GOT3 (cell line): ENCODE results near the gene DRG2.

Experiments used
- DNase-seq: peaks from one replicate; lab custom pipeline; 2025; ENCODE audit warnings: mixed read lengths; lab: John Stamatoyannopoulos, UW

The DRG2 gene

DNA sequence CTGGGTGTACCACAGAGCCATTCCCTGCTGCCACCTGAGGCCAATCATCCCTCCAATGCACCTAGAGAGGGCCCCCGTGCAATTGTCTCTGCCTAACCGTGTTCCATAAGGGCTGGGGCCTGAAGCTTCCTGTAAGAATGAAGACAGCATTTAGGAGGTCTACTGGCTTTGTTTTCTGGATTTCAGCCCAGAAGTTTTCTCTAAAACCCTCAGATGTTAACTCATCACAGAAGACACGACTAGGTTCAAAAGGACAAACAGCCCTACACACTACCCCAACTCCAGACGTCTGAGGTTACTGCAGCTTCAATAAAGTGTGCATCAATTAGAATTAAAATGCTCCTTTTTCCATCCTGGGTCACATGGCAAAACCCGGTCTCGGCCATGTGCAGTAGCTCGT is 10.8 kb upstream of the DRG2 start:
- DNase-seq, result no peak

DNA sequence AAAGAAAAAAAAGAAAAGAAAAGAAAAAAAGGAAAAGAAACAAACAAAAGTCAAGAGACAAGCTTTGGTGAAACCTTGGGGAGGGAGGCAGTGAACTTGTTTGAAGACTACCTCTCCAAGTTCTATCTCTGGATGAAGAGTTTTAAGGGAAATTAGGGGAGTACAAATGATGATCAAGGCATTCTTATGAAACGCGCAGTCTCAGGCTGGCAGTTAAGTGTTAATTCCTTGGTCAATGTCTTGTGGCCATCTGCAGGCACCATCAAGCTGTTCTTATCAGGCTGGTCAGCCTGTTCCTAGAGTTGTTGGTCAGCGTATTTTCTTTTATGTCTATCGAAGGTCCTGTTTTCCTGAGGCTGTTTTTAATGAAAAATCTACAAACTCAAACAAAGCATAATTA is 8.2 kb upstream of the DRG2 start:
- DNase-seq, result no peak

DNA sequence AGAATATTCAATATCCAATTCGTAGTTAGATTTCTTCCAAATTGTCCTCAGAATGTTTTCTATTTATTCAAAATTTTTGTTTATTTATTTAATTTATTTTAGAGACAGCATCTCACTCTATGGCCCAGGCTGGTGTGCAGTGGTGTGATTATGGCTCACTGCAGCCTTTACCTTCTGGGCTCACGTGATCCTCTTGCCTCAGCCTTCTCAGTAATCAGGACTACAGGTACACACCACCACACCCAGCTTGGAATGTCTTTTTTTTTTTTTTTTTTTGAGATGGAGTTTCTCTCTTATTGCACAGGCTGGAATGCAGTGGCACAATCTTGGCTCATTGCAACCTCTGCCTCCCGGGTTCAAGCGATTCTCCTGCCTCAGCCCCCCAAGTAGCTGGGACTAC is 3.5 kb upstream of the DRG2 start:
- no peak for DNase-seq

DNA sequence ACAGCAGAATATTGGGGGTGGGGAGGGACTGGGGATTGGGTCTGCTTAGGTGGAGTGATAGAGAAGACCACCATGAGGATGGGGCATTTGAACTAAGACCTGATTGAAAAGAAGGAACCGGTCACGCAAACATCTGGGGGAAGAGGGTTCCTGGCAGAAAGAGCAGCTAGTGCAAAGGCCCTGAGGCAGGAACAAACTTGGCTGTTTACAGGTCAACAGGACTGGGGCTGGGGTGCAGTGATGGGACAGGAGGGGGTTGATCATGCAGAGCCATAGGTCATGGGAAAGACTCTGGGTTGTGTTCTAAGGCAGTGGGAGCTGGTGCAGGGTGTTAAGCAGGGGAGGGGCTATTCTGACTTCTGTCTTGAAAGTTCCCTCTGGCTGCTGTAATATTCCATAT is 1.9 kb downstream of the DRG2 start:
- DNase-seq, result no peak

DNA sequence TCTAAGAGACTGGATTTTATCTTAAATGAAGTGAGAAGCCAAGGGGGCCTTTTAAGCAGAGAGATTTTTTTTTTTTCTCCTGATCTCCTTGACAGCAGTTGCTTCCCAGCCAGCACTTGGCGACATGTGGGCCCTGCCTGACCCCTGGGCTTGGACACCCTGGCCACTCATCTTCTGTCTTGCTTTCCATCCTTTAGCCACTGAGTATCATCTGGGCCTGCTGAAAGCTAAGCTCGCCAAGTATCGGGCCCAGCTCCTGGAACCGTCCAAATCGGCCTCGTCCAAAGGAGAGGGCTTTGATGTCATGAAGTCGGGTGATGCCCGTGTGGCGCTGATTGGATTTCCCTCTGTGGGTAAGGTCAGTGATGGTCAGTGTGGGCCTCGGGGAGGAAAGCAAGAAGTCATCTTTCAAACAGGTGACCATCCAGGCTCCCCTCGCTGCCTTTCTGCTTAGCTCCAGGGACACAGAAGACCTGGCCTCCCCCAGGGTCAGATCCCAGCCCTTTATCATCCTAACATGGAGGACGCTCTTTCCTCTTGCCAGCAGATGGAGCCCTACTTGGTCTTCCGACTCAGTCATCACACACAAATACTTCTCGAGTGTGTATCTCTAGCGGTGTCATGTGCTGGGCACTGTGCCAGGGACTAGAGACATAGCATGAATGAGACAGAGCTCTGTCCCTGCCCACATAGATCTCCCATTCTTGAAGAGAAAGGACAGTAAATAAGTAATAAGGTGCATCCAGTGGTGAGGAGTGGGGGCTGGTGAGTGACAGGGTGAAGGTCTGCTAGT is 6.1 kb downstream of the DRG2 start:
- DNase-seq, result no peak

DNA sequence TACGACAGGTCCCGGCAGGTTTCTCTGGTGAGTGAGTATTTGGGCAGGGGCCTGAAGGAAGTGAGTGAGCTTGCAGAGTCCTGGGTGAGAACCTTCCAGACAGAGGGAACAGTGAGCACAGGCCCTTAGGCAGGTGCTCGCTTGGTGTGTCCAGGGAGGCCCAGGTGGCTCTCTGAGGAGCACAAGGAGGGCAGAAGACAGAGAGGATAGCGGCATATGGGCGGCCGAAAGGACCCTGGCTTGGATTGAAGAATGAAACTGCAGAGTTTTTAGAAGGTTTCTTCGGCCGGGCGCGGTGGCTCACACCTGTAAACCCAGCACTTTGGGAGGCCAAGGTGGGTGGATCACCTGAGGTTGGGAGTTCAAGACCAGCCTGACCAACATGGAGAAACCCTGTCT is 6.7 kb downstream of the DRG2 start:
- DNase-seq, result no peak

DNA sequence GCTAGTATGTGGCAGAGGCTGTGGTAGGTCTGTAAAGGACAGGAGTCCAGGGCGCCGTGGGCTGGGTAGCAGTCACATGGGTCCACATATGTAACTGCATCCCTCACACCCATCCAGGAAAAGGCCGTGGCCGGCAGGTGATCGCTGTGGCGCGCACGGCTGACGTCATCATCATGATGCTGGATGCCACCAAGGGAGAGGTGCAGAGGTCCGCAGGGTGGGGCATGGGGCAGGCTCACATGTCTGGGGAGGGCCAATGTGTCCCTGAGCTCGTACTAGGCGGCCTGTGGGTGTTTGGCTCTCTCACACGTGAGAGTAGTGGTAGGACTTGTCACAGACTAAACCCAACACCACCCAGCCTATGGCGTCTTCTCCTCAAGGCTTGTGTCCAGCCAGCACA is 11.8 kb downstream of the DRG2 start:
- DNase-seq, result no peak

DNA sequence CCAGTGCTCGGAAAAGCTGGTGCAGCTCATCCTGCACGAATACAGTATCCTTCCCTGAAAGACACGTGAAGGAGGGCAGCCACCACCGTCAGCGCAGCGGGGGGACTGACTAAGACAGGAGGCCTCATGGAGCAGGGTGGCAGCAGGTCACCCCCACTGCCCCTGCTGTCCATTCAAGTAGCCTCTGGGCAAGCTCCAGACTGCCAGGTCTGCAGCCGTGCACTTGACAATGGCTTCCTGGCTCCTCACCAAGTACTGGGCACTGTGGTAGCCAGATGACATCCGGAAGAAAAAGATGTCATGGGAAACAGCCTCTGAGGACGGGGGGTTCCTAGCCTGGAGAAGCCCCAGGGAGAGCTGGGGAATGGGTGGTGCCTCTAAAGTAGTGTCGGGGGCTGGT is 12.9 kb downstream of the DRG2 start:
- no peak for DNase-seq

DNA sequence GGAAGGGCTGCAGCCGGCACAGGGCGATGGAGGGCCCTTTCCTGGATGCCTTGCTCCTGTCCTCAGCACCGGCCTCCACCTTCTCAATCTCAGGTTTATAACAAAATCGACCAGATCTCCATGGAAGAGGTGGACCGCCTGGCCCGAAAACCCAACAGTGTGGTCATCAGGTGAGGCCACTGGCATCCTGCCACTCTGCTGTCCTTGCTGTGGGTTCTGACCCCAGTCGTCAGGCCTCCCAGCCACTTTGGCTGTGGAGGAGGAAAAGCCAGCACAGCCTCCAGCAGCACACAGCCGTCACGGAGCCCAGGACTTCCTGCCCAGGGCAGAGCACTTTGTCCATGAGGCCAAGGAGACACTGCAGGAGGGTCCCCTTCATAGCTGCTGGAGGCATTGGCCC is 14.1 kb downstream of the DRG2 start:
- no peak for DNase-seq

DNA sequence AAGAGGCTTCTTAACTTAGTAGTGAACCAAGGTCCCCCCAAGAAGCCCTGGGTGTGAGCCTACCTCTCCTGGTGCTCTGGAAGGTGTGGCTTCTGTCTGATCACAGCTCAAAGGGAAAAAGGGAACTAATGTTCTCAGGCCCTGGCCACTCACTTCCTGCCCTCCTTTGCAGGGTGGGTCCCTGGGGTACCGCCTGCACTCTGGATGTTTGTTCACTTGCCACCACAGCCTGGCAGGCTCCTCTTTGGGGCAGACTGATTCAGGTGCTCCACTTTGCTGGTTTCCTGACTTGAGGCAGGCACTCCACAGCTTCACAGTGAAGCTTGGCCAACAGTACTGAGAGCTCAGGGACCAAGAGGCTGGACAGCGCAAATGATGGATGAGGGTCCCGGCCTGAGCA is 14.9 kb downstream of the DRG2 start:
- DNase-seq, result no peak

DNA sequence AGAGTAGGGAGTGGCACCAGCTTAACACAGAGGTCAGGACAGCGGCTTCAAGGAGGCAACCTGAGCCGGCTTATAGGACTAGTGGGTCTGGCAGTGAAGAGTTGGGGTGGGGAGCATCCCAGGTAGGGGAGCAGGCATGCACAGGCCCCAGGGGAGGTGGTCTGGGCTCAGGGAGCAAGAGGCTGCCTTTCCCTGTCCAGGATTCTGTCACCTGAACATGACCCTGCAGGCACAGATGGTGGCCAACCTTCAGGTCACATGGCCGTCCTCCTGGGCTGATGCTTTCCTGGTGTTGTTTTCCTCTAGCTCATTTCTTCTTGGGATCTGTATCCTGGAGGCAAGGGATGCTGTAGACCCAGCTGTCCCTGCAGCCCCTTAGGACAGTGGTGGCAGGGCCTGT is 17.3 kb downstream of the DRG2 start:
- DNase-seq, result no peak

DNA sequence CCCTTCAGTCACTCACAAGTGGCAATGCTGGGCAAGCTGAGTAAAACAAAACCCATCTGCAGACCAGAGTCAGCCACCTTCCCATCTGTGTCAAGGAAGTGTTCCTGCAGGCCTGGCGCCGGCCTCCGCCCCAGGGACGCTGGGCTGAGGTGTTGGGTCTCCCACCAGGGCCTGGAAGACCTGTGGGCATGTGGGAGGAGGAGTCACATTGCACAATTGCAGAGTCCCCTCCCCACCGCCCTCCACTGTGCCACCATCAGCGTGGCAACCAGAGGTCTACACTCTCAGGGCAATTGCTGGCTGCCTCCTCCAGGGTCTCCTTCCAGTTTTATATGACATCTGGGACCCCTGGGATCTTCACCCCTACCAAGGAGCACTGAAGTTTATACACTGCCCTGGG is 17.8 kb downstream of the DRG2 start:
- DNase-seq, result no peak

DNA sequence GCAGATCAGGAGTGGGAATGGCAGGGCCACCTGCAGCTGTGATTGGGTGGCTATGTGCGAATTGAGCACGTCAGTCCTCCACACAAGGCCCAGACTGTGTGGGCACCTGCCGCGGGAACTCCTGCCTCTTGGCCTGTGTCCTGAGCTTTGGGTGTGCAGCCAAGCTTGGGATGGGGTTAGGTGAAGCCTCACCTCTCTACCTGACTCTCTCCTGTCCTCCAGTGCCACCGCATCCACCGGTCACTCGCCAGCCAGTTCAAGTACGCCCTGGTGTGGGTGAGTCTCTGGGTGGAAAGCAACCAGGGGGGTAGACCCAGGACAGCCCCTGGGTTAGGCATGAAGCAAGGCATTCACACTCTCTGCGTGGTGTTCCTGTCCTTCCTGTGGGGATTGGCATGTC is 18.5 kb downstream of the DRG2 start:
- no peak for DNase-seq

DNA sequence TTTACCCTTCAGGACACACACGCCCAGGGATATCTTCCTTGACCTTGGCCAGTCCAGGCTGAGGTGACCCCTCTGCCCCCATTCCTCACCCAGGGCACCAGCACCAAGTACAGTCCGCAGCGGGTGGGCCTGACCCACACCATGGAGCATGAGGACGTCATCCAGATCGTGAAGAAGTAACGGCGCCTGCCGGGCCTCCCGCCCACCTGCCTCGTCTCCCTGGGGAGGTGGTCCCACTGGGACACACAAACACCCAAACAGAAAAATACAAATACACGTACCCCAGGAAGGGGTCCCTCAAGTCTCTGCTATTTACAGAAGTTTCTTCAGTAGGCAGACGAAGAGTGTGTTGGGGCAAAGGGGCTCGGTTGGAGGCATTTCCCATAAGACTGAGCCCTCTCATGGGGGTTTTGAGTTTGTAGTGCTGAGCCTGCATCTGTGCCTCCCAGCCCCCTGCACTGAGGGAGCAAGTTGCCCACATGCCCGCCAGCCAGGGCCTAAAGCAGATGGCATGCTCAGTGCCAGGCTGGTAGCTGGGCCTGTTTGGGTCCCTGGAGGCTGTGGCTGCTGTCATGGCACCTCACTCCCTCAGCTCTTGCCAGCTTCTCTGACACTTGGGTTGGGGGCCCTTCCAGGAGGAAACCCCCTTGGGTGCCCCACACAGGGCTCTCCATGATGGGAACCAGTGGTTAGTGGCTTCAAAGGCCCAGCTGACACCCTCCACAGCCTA is 19.5 kb downstream of the DRG2 start:
- DNase-seq, result no peak

DNA sequence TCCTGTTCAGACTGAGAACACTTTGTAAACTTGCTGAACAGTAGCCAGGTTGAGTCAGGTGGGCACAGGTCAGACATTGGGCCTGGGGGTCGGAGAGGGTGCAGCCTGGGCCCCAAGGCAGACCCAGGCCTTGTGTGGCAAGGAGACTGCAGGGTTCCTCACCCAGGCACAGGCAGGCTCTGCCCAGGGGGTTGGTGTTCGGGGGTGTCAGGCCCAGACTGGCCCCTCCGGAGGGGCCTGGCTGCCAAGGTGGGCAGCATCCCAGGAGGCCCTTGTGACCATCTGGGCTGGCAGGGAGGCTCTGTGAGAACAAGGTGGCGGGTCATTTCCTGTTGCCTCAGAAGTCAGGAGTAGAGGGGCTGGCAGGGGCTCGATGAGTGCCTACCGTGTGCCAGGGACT is 20.2 kb downstream of the DRG2 start:
- DNase-seq, result no peak

DNA sequence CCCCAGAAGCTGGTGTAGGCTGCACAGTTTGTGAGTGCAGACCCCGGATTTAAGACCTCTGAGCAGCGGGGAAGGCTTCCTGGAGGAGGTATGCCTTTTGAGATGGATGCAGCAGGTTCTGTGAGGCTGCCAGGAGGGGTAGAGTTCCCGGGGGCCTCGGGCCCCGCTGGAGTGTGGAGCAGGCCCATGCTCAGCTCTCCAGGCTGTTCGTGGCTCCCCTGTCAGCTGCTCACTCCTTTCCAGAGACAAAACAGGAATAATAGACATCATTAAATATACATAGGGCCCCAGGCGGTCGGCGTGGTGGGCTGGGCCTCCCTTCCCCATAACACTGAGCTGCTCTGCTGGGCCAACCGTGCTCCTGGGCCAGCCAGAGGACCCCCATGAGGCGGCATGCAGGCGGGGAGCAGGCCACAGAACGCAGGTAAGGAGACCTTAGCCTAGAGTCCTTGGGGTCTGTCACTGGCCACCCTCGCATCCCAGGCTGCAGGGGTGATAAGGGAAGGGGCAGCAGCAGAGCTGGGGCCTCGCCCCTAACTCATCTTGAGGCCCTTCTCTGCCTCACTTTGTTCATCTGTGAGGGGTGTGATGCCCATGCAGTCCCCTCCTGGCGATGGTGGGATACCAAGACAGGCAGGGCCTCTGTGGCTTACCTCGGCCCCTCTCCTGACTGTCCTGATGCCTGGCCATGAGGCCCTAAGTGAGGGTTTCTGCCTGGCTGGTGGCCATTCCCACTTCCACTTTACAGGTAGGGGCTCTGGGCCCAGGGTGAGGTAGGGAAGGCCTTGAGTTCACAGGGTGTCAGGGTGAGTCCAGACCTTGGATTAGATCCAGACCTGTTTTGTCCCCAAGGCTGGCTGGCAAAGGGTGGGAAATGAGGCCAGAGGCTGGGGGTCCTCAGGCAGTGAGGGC is 20.9 kb downstream of the DRG2 start, which contains the start of gene MYO15A:
Gene MYO15A (plus strand): TSS at position 356 of the 912 bp plus-strand sequence. CDS start 10,045 bp downstream, outside the sequence.
- no peak for DNase-seq

DNA sequence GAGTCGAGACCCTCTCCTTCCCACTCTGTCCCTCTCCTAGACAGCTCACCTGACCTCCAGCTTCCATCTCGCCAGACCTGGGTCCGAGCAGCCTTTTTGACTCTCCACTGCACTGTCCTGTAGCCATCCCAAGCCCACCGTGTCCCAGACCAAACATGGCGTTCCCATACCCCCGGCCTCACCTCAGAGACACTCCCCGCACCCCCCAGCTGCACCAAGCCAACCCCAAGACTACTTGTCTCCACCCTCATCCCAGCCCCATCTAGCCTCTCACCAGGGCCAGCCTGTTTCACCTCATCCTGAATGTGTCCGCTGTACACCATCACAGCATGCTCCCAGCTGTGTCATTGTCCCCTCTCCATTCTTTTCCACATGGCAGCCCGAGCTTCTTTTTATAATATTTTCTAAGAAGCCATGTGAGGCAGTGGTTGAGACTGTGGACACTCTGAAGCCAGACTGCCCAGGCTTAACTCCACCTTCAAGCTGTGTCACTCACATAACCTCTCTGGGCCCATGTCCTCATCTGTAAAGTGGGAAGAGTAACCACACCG is 22.3 kb downstream of the DRG2 start:
- DNase-seq, result no peak

DNA sequence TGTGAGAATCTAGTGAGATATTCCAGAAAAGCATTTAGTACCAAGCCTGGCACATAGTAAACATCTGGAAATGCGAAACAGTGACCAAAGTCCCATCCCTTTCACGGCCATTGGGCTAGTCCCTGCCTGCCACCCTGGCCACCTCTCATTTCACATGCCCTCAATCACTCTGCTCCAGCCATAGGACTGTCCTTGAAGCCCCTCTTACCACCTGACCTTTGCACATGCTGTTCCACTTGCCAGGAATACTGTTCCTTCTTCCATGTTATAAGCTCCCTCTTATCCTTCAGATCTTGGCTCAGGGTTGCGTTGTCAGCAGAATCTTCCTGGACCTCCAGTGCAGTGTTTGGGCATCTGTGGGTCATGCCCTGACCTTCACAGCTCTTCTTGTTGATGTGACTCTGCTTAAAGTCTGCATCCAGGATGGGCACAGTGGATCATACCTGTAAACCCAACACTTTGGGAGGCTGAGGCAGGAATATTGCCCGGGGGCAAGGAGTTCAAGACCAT is 22.9 kb downstream of the DRG2 start:
- no peak for DNase-seq

DNA sequence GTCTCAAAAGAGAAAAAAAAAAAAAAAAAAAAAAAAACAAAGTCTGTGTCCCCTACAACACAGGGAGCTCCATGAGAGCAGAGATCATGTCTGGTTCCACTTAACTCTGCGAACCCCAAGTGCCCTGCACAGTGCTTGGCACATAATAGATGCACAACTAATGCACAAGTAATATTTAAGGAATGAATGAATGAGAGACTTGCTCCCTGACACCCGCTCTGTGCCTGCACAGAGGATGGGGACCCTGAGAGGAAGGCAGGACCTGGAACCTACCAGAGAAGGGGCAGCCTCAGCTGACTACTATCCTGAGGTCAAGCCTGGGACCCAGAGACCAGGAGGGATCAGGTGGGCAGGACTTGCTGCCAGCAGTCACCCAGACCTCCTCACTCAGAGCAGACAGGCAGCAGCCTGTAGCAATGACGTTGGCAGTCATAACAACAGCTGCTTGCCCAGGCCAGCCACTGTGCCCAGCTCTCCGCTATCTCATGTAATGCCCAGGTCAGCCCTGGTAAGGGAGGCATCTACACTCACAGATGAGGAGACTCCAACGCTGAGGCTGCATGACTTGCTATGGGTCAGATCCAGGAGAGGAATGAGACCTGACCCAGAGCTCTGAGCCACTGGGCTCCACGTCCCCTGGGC is 23.7 kb downstream of the DRG2 start:
- DNase-seq, result no peak

DNA sequence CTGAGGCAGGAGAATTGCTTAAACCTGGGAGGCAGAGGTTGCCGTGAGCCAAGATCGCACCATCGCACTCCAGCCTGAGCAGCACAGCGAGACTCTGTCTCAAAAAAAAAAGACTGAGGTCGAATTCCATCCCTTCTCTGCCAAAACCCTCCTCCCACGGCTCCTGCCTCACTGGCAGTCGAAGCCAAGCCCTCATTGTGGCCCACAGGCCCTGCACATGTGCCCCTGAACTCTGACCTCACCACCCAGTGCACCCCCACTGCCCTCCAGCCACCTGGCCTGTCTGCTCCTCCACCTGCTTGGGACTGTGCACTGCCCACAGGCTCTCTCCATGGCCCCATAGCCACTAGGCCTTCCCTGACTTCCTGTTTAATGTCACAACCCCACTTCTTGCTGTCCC is 27.8 kb downstream of the DRG2 start:
- no peak for DNase-seq

DNA sequence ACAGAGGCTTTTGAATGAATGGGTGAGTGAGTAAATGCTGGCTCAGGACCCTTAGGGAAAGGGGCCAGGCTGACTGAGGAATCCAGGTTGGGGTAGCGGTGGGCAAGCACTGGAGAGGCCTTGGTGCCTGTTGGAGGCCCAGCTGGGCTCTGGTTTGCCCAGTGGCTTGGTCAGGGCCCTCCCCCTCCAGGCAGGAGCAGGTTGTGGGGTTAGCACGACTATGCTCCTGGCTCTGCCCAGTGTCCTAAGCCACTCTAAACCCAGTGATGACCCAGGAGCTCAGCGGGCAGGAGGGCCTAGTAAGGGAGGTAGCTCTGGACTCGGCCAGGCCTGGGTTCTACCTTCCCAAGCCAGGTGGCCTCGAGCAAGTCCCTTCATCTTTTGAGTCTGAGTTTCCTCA is 28.3 kb downstream of the DRG2 start:
- no peak for DNase-seq

DNA sequence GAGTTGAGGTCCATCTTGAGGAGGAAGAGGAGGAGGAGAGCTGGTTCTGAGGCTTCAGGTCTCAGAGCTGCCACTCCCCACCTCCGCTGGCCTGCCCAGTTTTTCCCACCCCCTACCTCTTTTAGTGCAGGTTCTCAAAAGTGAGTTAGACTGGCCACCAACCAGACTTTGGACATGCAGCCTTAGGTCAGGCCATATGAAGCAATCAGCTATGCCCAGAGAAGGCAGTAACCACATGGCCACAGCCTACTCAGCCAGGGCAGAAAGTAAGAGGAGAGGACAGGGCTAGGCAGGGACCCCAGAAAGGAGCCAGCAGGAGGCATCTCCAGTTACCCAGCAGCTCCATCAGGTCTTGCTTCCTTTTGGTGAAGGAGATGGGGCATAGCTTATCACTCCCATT is 29.8 kb downstream of the DRG2 start:
- no peak for DNase-seq
